ENCODE data around the gene CCDC15.
"Not testable (repeated sequence)": the region's sequence is repeated elsewhere in the genome, so short reads cannot be mapped to it uniquely, and the experiment has no call there.

Gene CCDC15

GRCh38 chr11:125025968-125026367, 72.0 kb downstream of the CCDC15 start:
- TF ChIP-seq EZH2phosphoT487 (IDR thresholded peaks at IDR 0.05; ENCODE audit: low read depth), result no peak
- TF ChIP-seq, protein P1, sequence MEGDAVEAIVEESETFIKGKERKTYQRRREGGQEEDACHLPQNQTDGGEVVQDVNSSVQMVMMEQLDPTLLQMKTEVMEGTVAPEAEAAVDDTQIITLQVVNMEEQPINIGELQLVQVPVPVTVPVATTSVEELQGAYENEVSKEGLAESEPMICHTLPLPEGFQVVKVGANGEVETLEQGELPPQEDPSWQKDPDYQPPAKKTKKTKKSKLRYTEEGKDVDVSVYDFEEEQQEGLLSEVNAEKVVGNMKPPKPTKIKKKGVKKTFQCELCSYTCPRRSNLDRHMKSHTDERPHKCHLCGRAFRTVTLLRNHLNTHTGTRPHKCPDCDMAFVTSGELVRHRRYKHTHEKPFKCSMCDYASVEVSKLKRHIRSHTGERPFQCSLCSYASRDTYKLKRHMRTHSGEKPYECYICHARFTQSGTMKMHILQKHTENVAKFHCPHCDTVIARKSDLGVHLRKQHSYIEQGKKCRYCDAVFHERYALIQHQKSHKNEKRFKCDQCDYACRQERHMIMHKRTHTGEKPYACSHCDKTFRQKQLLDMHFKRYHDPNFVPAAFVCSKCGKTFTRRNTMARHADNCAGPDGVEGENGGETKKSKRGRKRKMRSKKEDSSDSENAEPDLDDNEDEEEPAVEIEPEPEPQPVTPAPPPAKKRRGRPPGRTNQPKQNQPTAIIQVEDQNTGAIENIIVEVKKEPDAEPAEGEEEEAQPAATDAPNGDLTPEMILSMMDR (IDR thresholded peaks at IDR 0.05; ENCODE audit: low read depth, low read length), result no peak

GRCh38 chr11:125029431-125029830, 75.4 kb downstream of the CCDC15 start:
- H2AFZ ChIP-seq (ENCODE audit: low read depth, low read length), result not testable (repeated sequence)

More at GRCh38 chr11:125025968-125026367, 72.0 kb downstream of the CCDC15 start:
- Histone ChIP-seq H3K36me3 (replicated peaks; ENCODE audit: low read depth, low read length) (no peaks in the 10 kb centered on the region), H3K27me3 (ENCODE audit: low read depth, low read length) (no peaks in the 10 kb centered on the region), H2AFZ (ENCODE audit: low read depth, low read length) (no peak overlapping the region), H3K4me3 (ENCODE audit: low read length) (no peak overlapping the region), H3K9me3 (ENCODE audit: insufficient read depth, low read length) (no peaks in the 10 kb centered on the region), H3K4me1 (ENCODE audit: low read length) (no peaks in the 10 kb centered on the region), H3K27ac (ENCODE audit: low read length) (no peak overlapping the region), H3K4me2 (ENCODE audit: low read length) (no peak overlapping the region), H3K79me2 (ENCODE audit: low read length) (no peaks in the 10 kb centered on the region), H3K9ac (ENCODE audit: low read length) (no peak overlapping the region), H4K20me1 (ENCODE audit: insufficient read depth, low read length) (no peaks in the 10 kb centered on the region)

DNA sequence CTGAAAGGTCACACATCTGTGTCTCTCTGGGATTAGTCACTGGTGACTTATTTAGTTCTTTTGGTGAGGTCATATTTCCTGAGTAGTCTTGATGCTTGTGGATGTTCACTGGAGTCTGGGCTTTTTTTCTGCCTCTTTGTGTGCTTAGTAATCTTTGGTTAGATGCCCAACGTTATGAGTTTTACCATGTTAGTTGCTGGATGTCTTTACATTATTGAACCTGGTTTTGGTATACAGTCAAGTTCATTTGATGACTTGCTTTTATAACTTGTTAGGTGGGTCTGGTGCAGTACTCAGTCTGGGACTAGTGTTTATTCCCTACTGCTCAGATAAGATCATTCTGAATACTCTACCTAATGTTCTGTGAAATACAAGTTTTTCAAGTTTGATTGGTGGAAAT, 82.9 kb downstream of the CCDC15 start:
- no peak overlapping the region for H3K4me3 ChIP-seq (ENCODE audit: low read length)
- no peaks in the 10 kb centered on the region for H3K27me3 ChIP-seq (ENCODE audit: low read depth, low read length)
- no peaks in the 10 kb centered on the region for H3K79me2 ChIP-seq (ENCODE audit: low read length)
- no peaks in the 10 kb centered on the region for H3K36me3 ChIP-seq (replicated peaks; ENCODE audit: low read depth, low read length)
- H3K4me2 ChIP-seq (ENCODE audit: low read length), result no peak overlapping the region
- H3K9me3 ChIP-seq (ENCODE audit: insufficient read depth, low read length), result peaks cover 5% of the 10 kb centered on the region; the same call in 1 of the 2 replicates
- no peak overlapping the region for H3K27ac ChIP-seq (ENCODE audit: low read length)
- no peak overlapping the region for H3K9ac ChIP-seq (ENCODE audit: low read length)
- H2AFZ ChIP-seq (ENCODE audit: low read depth, low read length), result no peak overlapping the region
- no peaks in the 10 kb centered on the region for H3K4me1 ChIP-seq (ENCODE audit: low read length)
- no peaks in the 10 kb centered on the region for H4K20me1 ChIP-seq (ENCODE audit: insufficient read depth, low read length)
- TF ChIP-seq, protein P1 (IDR thresholded peaks at IDR 0.05; ENCODE audit: low read depth, low read length), result no peak

More at GRCh38 chr11:125029431-125029830, 75.4 kb downstream of the CCDC15 start:
- not testable (repeated sequence) for H3K4me1 ChIP-seq (ENCODE audit: low read length); H3K4me3 ChIP-seq (ENCODE audit: low read length); H4K20me1 ChIP-seq (ENCODE audit: insufficient read depth, low read length); H3K27me3 ChIP-seq (ENCODE audit: low read depth, low read length); H3K9me3 ChIP-seq (ENCODE audit: insufficient read depth, low read length); H3K36me3 ChIP-seq (replicated peaks; ENCODE audit: low read depth, low read length); H3K4me2 ChIP-seq (ENCODE audit: low read length); H3K9ac ChIP-seq (ENCODE audit: low read length); H3K27ac ChIP-seq (ENCODE audit: low read length); H3K79me2 ChIP-seq (ENCODE audit: low read length)

- Histone ChIP-seq H3K27ac (ENCODE audit: low read length) (no peak overlapping the region), H2AFZ (ENCODE audit: low read depth, low read length) (no peak overlapping the region), H3K4me1 (ENCODE audit: low read length) (no peaks in the 10 kb centered on the region), H3K36me3 (replicated peaks; ENCODE audit: low read depth, low read length) (no peaks in the 10 kb centered on the region), H3K4me3 (ENCODE audit: low read length) (no peak overlapping the region), H3K4me2 (ENCODE audit: low read length) (no peak overlapping the region), H3K27me3 (ENCODE audit: low read depth, low read length) (no peaks in the 10 kb centered on the region), H3K79me2 (ENCODE audit: low read length) (no peaks in the 10 kb centered on the region), H3K9ac (ENCODE audit: low read length) (no peak overlapping the region), H3K9me3 (ENCODE audit: insufficient read depth, low read length) (no peaks in the 10 kb centered on the region), H4K20me1 (ENCODE audit: insufficient read depth, low read length) (no peaks in the 10 kb centered on the region)
- TF ChIP-seq EZH2phosphoT487 (IDR thresholded peaks at IDR 0.05; ENCODE audit: low read depth), result no peak
- TF ChIP-seq, protein P1 (IDR thresholded peaks at IDR 0.05; ENCODE audit: low read depth, low read length), result no peak
Observed at GRCh38 chr11:125049164-125049792, 95.3 kb downstream of the CCDC15 start.
